Activated T-cell treated with anti-CD3 and anti-CD28 coated beads for 4 hours (primary cell): ENCODE measurements around the gene NPHP4.
A peak's percentile ranks its signal among the peaks of the same experiment; 100 is the strongest.
"Not testable (repeated sequence)": the region's sequence is repeated elsewhere in the genome, so short reads cannot be mapped to it uniquely, and the experiment has no call there.

ENCODE experiments used
- DNase-seq: peaks from one replicate; pipeline ENCODE4 v3.0.0-alpha.2; 2020

The NPHP4 gene

DNA sequence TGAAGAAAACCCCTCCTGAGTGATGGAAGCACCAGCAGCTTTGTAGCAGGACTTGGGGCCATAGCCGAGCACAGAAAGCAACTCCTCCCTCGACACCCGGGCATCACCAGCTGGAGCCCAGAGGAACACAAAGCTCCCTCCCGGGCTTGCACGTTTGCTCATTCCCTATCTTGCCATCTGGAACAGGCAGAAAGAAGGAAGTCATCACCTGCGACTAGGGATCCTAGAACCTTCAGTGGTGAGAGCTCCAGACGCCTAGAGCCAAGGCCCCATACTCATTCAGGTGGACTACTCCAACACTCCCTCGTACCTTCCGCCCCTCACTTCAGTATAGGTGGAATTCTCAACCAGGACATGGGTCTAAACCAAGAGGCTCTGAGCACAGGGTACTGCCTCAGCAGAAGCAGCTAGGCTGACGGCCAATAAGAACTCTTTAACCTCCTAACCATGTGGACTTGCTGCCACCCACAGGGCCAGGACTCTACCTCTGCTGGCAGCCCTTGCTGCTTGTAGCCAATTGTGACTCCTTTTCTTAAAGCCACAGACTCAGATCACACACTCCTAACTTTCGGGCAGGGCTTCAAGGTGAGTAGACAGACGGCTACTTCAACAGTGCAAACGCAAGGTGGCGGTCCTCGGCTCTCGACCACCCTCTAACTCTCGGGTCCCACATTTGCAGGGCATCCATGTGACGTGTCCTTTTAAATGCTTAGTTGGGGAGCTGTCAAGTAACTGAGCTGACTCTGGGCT lies 65.4 kb downstream of the NPHP4 start:
- DNase-seq, result no peak

GRCh38 chr1:5922700-5923330 lies 69.4 kb downstream of the NPHP4 start:
- not testable (repeated sequence) for DNase-seq

DNA sequence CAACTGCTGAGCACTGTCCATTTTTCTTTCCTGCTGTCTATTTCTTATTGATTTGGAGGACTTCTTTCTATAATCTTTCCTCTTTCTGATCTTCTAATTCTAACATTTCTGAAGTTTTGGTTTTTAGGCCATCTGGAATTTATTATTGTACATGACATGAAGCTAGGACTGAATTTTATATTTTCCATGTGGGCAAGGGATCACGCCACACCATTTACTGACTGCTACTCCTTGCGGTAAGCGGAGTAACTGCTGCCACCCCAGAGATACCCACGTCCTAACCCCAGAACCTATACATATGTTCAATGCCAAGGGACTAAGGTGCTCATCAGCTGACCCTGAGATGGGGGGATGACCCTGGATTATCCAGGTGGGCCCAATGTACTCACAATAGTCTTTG lies 70.6 kb downstream of the NPHP4 start:
- DNase-seq, result no peak

- no peak for DNase-seq
These were observed 71.1 kb downstream of the NPHP4 start for GRCh38 chr1:5921129-5921528.

GRCh38 chr1:5920201-5920600 lies 72.0 kb downstream of the NPHP4 start:
- no peak for DNase-seq

DNA sequence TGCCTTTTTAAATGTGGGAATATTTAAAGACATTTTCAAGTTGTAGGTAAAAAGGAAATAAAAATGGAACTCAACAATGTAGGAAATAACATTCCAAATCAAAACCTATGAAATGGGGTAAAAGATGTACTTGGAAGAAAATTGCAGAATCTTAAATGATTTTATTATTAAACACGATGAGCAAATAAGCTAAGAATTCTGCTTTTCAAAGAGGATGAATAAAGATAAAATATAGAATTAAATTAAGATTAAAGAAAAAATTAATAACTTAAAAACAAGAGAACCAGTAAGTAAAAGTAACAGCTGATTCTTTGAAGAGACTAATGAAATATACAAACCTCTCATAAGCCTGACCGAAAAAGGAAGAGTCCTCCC lies 74.0 kb downstream of the NPHP4 start:
- DNase-seq, result no peak

DNA sequence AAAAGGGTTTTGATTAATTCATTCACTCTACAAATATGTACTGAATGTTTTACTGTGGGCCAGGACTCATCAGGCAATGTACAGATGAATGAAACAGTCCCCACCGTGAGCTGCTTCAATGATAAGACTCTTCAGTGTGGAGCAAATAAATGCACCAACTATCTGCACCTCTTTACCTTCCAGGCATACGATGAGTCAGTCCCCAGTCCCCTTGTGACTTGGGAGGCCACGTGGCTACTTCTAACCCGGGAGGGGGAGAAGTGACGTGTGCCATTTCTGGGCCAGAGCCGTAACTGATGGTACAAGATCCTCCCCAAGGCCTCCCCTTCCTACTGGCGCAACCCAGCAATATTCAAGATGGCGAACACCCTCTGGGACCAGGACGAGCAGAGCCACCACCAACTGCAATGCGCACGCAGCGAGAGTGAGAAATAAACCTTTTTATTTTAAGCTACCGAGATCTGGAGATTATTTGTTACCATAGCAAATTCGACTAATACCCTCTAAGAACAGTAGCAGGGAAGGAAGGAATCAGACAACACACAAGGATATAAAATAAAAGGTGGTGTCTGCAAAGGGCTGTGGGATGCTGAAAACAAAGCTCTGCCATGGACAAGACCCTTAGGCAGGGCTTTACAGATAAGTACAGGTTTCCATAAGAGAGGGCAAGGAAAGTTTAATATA lies 74.5 kb downstream of the NPHP4 start:
- DNase-seq, result no peak

GRCh38 chr1:5917281-5917590 lies 75.0 kb downstream of the NPHP4 start:
- DNase-seq, result no peak

- no peak for DNase-seq
These were observed 75.5 kb downstream of the NPHP4 start for GRCh38 chr1:5916572-5917280.

GRCh38 chr1:5915587-5916571 lies 76.3 kb downstream of the NPHP4 start:
- peak; percentile 7 for DNase-seq

GRCh38 chr1:5914676-5915365 lies 77.4 kb downstream of the NPHP4 start:
- no peak for DNase-seq

- no peak for DNase-seq
These were observed 78.3 kb downstream of the NPHP4 start for GRCh38 chr1:5913876-5914275.

- no peak for DNase-seq
These were observed 79.0 kb downstream of the NPHP4 start for GRCh38 chr1:5913078-5913845.

DNA sequence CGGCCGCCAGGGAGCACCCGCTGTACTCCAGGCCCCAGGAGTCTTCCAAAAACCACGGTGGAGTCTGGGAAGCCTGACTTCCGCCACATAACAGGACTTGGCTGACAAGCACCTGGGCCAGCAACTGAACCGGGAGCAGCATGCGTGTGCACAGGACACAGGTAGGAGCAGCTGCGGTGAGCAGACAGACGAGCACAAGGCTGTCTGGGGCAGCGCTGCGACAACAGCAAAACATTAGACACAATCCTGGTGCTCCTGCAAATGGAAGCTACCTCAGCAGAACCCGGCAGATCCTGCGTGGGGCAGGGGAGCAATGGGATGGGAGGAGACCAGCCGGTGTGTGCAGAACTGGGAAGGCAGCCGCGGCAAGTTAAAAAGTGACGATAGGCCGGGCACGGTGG lies 80.4 kb downstream of the NPHP4 start:
- no peak for DNase-seq

GRCh38 chr1:5911157-5911556 lies 81.1 kb downstream of the NPHP4 start:
- no peak for DNase-seq

DNA sequence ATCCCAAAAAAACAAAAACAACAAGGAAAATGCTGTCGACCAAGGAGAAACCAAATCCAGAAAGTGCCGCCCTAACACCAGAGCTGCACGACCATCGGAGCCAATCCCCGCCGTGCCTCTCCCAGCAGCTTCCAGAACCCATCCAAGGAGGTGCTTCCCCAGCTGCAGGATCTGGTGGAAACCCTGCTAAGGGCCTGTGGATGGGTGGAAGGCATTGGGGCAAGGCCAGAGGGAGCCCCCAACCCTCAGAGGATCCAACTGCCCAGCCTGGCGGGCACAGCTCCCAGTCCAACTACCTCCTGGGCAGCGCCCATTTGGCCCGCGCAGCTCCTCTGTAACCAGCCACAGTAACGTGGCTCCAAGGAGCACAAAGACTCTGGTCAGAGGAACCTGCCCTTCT lies 81.6 kb downstream of the NPHP4 start:
- no peak for DNase-seq

DNA sequence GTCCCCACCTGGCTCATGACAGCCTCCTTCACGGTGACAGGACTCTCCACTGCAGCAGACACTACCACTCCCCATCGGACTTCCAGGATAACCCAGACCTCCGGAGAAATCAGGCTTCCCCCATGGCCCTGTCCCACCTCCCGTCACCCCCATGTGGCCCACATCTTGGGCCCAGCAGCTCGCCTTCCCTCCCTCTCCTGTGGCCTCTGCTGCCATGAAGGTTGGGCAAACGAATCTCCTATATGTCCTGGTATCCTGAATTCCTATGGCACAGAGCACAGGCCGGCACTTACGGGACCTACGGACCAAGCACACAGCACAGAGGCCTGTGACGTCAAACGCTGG lies 82.0 kb downstream of the NPHP4 start:
- DNase-seq, result no peak

DNA sequence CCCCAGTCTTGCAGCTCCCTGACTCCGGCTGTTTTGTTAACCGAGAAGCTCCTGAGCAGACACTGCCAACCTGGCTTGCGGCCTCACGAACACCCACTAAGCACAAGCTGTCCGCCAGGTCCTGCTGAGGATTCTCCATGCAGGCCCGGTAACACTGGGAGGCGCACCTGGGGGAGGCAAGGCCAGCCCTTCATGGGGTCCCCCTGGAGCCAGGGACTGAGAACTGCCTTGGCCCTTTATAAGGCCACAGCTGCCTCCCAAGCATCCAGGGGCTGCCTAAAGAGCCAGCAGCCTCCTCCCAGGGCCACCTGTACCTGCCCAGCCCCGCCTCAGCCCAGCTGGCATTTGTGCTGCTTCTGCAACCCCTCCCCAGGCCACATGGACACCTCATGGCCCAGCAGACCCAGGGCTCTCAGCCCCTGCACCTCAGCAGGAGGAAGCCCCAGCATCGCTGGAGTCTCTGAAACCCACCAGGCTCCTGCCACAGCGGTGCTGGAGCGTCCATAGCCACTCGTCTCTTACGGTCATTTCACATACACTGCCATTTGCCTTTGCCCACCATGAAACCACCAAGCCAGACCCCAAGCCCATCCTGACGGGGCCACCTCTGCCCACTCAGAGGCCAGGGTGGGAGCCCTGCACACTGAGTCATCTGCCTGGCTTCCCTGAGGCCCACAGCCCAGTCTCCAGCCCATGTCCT lies 82.5 kb downstream of the NPHP4 start:
- no peak for DNase-seq

DNA sequence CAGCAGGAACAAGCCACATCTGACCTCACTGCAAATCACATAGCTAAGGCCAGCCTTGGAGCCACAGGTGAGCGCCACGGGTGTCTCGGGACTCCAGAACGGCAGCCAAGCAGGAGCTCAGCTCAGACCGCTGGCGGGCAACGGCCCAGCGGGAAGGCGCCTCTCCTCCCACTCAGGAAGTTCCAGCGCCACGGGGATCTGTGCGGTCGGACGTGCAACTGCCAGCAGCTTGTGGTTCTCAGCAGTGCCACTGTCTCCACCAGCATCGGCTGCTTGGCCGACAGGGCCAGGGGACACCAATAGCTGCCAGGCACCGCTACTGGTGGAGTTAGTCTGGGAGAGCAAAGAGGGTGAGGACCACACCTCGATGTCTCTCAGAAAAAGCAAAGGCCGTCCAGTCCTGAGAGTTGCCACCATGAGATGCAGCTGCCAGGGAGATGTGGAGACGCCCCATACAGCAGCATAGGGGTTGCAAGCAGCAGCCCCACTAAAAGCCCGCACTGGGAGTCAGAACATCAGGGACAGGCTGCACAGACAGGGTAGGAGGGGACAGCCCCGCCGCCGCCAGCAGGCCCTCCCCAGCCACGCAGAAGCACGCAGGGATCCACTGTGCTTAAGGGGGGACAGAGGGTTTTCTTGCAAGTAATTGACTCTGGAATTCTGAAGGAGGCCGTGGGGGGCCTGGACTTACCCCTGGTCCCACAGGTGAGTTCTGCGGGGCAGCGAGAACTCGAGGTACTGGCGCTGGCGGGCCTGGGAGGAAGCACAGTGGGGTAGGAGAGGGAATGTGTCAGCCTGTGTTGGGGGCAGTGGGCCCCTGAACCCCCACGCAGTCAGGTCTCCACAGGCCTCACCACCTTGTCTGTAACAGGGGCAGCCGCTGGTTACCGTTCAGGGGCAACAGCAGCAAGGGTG lies 83.5 kb downstream of the NPHP4 start:
- no peak for DNase-seq
